Stimulated activated naive CD8-positive, alpha-beta T cell treated with anti-CD3 and anti-CD28 coated beads, Interleukin-15, amount 100 ng/mL, for 72 hours (primary cell): ENCODE measurements around the gene FAM53B.

Experiments
- ATAC-seq: fragments of 150-1000 bp; cut with Tn5 transposase; 2 replicates; pipeline ENCODE4 v1.10.0; 2021; ENCODE audit warnings: mild to moderate bottlenecking, moderate library complexity
- DNase-seq, 2 donors: peaks; one replicate each; pipeline ENCODE4 v3.0.0; 2021 to 2022
- H3K27ac Mint-ChIP-seq, 2 donors: one replicate each; pipeline ENCODE4 v1.8.0; 2022; ENCODE audit warnings: mild to moderate bottlenecking in 2 of 2, mixed read lengths in 2 of 2, moderate library complexity in 2 of 2
- H3K27me3 Mint-ChIP-seq: one replicate; pipeline ENCODE4 v1.8.0; 2022; ENCODE audit warnings: mixed read lengths
- H3K4me1 Mint-ChIP-seq: one replicate; pipeline ENCODE4 v1.8.0; 2022; ENCODE audit warnings: mild to moderate bottlenecking, mixed read lengths
- H3K4me3 Mint-ChIP-seq, 2 donors: one replicate each; pipeline ENCODE4 v1.8.0; 2022; ENCODE audit warnings: mild to moderate bottlenecking in 2 of 2, mixed read lengths in 2 of 2, moderate library complexity in 1 of 2
- H3K9me3 Mint-ChIP-seq, 2 donors: one replicate each; pipeline ENCODE4 v1.8.0; 2022; ENCODE audit warnings: mixed read lengths in 2 of 2

Gene FAM53B

DNA sequence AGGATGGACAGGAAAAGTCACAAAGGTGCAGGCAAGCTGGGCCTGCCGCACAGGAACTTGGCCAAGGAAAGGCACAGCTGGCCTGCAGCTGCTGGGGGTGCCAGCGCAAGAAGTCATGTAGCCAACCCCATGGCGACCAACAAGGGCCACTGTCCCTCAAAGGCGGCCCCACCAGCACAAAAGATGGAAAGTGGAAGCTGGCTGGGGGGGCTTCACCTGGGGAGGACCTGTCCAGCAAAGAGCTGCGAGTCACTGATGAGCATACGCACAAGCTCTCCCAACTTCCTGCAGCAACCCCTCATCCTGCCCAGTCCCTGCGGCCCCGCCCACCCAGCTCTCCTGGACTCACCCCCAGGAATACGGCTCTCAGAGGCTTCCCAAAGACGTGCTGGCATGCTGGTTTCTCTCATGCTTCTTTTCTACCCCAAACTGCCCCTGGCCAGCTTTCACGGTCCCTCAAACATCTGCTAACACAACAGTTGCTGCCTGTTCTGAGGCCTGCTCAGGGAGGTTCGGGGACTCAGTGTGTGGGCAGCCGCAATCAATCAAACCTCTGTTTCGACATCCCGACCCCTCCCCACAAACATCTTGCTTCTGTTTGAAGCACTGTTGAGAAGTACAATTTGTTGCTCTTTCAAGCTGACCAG, 67.6 kb downstream of the FAM53B start:
- DNase-seq (no peak), ATAC-seq (no peak)
- H3K27ac Mint-ChIP-seq: no peak overlapping the region
- no peak overlapping the region for H3K4me3 Mint-ChIP-seq
- no peaks in the 10 kb centered on the region for H3K27me3 Mint-ChIP-seq
- H3K4me1 Mint-ChIP-seq: peaks cover 95% of the 10 kb centered on the region
- no peaks in the 10 kb centered on the region for H3K9me3 Mint-ChIP-seq

DNA sequence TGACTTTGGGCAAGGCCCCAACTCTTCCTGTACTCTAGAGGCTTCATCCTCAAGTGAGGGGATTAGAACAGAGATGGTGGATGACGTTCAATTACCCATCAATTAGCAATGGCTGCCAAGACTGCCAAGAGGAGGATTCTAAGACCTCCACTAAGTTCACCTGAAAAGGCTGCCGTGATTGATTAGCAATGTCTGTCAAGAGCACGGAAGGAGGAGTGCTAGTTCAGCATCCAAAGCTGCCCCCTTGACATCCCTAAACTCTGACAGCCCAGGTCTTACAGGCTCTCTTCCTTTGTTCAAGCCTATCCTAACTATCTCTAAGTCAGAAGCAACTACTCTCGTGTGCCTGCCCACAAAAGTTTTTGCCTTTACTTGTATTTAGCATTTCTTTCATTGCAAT, 68.4 kb downstream of the FAM53B start:
- no peak for ATAC-seq
- H3K27ac Mint-ChIP-seq: peak overlapping the region in 1 of 2 donors; percentile 71

DNA sequence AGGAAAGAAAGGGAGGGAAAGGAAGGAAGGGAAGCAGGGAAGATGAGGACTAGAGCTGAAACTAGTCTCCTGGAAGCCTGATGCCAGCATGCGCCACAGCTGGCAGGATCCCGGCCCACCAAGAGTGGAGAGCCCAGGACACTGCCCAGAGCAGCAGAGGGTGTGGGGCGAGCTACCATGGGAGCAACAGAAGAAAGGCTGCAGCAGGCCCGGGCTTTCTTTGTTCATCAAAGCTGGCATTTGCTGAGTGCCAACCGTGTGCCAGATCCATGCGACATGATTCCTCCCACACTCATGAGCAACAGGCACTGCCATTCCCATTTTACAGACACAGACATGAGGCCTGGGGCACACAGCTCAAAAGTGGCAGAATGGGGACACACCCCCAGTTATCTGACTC, 68.9 kb downstream of the FAM53B start:
- Mint-ChIP-seq H3K27ac (peak overlapping the region in 1 of 2 donors; percentile 84), H3K4me1 (peaks cover 99% of the 10 kb centered on the region), H3K27me3 (no peaks in the 10 kb centered on the region), H3K9me3 (no peaks in the 10 kb centered on the region), H3K4me3 (no peak overlapping the region)
- DNase-seq (no peak), ATAC-seq (no peak)

More for the DNA sequence above, 68.4 kb downstream of the FAM53B start:
- Mint-ChIP-seq H3K4me3 (no peak overlapping the region), H3K9me3 (no peaks in the 10 kb centered on the region), H3K4me1 (peaks cover 99% of the 10 kb centered on the region), H3K27me3 (no peaks in the 10 kb centered on the region)
- DNase-seq: no peak

DNA sequence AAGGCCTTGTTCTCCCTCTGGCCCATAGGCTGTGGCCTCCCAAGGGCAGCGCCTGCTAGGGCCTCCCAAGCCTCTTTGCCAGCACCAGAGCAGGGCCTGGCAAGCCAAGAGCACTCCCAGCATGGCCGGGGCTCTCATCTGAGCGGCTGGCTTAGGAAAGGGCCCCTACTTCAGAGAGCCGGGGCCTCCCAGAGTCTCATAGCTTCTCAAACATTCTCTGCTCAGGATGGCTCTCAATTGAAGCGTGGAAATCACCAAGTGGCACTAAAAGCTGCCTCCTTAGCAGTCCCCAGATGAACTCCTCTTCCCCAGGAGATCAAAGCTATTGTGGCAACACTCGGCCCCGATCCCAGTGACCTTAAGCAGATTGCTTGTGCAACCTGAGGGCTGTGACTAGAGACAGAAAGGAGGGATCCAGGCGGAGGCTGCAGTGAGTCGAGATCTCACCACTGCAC, 69.4 kb downstream of the FAM53B start:
- Mint-ChIP-seq H3K9me3 (no peaks in the 10 kb centered on the region), H3K4me3 (no peak overlapping the region), H3K27me3 (no peaks in the 10 kb centered on the region), H3K27ac (peak overlapping the region in 1 of 2 donors; percentile 84), H3K4me1 (peaks cover 97% of the 10 kb centered on the region)
- ATAC-seq (no peak), DNase-seq (no peak)

DNA sequence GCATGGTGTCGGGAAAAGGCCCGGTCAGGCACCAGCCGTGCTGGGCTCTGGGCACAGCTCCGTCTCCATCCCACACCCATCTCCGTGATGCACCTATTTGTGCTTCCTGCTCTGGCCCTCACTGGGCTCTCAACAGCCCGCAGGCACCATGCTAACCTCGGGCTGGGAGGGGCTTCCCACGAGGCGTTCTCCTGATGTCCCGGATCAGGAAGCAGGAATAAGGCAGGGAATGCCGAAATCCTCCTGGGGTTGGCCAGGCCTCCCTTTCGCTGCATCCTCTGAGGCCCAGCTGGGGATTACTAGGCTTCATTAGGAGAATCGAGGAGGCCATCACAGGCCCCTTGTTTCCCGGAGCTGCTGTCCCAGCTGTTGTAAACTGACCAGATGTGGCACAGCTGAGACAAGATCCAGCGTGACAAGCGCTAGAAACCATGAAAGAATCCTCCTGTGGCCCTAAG, 72.0 kb downstream of the FAM53B start:
- H3K27me3 Mint-ChIP-seq: no peaks in the 10 kb centered on the region
- peaks cover 85% of the 10 kb centered on the region for H3K4me1 Mint-ChIP-seq
- DNase-seq: no peak
- H3K9me3 Mint-ChIP-seq: no peaks in the 10 kb centered on the region
- H3K4me3 Mint-ChIP-seq: peak overlapping the region; percentile 8 to 50
- H3K27ac Mint-ChIP-seq: peak overlapping the region in 1 of 2 donors; percentile 42
- peak; percentile 24 for ATAC-seq

DNA sequence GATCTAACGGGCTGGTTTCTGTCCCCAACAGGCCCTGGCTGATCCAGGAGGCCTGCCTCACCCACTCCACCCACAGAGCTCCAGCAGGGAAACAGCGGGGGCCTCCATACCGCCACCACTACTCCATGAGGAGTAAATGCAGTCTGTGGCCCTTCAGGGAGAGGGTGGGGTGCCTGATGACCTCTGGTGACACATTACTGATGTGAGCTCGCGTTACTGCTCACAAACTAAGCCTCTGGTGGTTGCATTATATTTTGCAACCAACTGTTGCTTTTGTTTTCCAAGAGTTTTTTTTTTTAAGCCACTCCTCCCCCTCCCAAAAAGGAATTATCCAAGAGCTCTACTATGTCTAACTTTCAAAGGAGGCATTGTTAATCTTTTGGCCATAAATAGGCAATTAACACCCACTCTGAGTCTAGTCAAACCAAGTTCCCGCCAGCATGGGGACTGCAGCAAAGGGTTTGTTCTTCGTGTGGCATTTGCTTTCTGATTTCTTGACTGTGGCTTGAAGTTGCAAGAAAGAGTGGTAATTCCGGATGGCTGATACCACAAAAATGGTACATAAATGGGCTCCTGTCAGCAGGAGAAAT, 72.6 kb downstream of the FAM53B start:
- Mint-ChIP-seq H3K4me3 (peak overlapping the region; percentile 39 to 50), H3K4me1 (peaks cover 79% of the 10 kb centered on the region), H3K27ac (peak overlapping the region in 1 of 2 donors; percentile 30), H3K9me3 (no peaks in the 10 kb centered on the region), H3K27me3 (no peaks in the 10 kb centered on the region)
- DNase-seq (peak in 1 of 2 donors; percentile 52), ATAC-seq (peak; percentile 75)

DNA sequence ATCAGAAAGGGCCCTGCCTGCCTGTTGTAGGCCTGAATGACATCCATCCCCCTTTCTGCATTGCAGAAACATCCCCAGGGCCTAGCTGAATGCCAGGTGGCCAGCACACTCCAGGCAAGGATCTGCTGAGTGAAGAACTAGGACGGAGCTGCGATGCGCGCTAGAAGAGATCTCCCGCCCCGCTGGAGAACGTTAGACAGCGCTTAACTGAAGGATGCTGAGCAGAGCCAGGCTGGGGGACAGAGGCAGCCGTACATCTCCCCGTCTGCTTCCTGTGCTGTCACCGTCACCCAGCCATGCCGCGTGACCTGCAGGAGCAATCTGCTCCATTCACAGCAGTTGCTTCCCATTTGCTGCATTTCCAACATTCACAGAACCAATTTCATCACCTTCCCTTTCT, 73.3 kb downstream of the FAM53B start:
- Mint-ChIP-seq H3K4me3 (peak overlapping the region in 1 of 2 donors; percentile 39), H3K27me3 (no peaks in the 10 kb centered on the region), H3K27ac (peak overlapping the region in 1 of 2 donors; percentile 59), H3K4me1 (peaks cover 72% of the 10 kb centered on the region), H3K9me3 (no peaks in the 10 kb centered on the region)
- DNase-seq (no peak), ATAC-seq (no peak)

DNA sequence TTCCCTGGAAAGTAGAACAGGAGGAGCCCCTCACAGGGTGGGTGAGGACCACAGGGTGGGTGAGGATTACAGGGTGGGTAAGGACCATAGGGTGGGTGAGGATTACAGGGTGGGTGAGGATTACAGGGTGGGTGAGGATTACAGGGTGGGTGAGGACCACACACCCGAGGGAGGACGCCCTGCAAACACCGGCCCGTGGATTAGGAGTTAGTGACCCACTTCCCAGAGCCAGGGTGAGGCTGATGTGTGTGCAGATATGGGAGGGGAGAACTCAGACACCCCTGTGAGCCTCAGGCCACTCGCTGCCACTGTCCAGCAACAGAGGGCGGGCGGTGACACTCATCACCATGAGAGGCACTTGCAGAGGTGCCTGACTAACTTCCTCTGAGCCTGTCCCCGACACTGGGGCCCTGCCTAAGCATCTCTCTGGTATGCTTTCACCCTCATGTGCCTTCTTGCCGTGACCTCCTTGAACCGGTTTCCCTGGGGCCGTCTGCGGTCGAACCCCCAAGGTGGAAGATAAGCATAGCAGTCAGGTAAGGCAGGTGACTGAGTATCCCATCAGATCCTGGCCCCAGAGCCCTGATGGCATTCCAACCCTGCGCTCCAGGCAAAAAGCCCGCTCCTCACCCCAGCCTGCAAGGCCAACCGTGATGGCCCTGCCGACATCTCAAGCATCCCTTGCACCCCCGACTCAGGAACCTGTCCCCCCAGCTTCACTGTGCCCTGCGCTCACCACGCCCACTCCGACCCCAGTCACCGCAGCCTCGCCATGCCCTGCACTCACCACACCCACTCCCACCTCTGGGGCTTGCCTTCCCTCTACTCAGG, 74.1 kb downstream of the FAM53B start:
- no peak for DNase-seq
- Mint-ChIP-seq H3K4me3 (no peak overlapping the region), H3K27ac (peak overlapping the region in 1 of 2 donors; percentile 29), H3K9me3 (no peaks in the 10 kb centered on the region), H3K27me3 (no peaks in the 10 kb centered on the region), H3K4me1 (peaks cover 69% of the 10 kb centered on the region)
- ATAC-seq: no peak

DNA sequence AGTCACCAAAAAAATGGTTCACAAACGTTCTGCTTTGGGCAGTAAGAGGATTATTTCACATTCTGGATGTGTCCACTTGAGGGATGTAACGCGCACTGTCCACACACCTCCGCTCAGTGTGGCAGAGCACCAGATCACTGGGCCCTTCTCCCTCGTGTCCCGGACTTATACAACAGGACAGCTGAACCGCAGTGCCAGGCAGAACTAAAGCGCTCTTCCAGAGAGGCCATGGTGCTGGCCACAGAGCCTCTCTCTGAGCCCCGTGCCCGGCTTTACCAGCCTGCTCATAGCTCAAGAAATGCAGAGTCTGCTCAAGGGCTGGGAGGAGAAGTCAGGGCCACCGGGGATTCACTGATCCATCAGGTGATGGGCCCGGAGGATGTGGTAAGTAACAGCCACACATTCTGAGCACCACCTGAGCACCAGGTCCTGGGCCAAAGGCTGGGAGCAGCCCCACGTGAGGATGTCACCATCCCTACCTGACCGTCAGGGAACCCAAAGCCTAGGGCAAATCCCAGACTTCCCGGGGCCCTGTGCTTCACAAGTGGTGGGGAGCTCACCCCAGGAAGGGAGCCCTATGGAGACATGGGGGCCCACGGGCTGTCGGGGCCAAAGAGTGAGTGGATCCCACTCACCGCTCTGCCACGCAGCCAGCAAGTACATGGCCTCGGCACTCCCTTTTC, 74.9 kb downstream of the FAM53B start:
- ATAC-seq: no peak
- Mint-ChIP-seq H3K9me3 (no peaks in the 10 kb centered on the region), H3K27ac (no peak overlapping the region), H3K4me3 (no peak overlapping the region), H3K27me3 (no peaks in the 10 kb centered on the region), H3K4me1 (peaks cover 63% of the 10 kb centered on the region)
- DNase-seq: no peak

DNA sequence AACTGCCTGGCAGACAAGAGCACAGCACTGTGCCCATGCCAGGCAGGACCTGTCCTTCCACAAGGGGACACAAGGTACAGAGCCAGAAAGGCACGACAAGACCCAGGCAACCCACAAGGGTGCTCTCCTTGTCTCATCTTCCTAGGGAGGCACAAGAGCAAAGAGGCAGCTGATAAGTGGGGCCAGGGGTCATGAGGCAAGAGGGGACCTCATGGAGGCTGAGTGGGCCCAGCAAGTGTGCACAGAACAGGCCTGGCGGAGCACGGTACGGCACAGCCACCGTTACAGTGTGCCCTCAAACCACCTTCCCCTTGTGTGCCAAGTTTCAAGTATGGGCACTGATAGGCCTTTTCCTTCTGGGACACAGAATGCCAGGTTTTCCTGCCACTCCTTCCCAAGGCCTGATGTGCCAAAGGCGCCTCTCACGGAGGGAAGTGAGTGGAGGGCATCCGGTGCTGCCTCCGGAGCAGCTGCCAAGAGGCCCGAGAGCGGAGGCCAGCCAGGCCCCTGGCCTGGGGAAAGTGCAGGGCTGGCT, 75.6 kb downstream of the FAM53B start:
- Mint-ChIP-seq H3K4me3 (no peak overlapping the region), H3K4me1 (peaks cover 56% of the 10 kb centered on the region)

DNA sequence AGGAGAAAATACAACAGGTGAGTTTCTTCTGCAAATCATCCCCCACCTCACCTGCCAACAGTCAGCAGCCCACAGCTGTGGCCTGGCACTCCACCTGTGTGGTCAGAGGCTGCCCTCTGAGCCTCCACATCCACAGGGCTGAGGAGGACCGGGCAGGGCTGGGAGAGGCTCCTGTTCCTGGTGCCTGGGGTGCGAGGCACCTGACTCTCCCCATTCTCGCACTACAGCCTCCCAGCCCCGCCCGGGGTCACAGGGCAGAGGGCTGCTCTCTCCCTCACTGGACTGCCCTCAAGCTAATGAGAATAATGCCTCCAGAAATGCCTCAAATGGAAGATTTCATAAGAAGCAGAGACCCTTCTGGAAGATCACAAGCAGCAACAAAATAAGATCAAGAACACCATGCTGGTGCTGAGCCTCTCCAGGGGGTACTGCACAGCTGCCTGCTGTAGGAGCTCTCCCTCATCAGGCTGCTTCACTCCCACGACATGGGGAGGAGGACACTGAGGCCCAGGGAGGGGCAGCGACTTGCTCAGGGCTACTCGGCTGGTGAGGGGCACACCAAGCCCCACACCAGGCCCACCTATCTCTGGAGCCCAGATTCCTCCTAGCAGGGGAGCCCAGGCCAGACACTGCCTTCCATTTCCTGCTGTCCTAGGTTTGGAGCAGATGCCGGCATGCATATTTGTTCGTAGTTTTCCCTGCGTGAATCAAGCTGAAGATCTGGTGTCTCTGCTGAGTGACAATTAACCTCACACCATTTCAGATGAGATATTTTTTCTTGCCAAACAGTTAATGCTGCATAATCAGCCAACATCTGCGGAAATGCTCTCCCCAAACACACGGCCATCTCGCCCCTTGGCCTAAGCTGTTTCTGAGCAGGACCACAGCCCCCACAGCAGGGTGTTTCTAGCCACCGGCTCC, 76.5 kb downstream of the FAM53B start:
- Mint-ChIP-seq H3K4me1 (peaks cover 47% of the 10 kb centered on the region), H3K9me3 (no peaks in the 10 kb centered on the region), H3K27me3 (no peaks in the 10 kb centered on the region)

More for the DNA sequence above, 75.6 kb downstream of the FAM53B start:
- ATAC-seq: no peak
- Mint-ChIP-seq H3K27ac (no peak overlapping the region), H3K9me3 (no peaks in the 10 kb centered on the region), H3K27me3 (no peaks in the 10 kb centered on the region)
- no peak for DNase-seq

DNA sequence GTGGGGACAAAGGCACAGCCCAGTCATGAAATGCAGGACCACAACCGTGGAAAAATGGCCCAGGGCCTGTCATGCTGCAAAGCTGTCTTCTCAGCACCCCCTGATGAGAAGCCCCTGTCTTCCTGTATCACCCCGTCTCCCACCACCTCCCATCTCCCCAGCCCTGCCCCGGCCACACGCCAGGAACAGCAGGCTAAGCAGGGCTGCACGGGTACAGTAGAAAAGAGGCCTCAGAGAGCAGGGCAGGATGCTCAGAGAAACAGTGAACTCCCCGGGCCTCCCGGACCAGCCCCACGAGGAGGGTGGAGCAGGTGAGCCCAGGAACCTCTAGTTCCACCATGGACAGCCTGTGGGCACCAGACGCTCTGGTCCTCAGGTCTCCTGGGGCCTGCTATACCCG, 77.7 kb downstream of the FAM53B start:
- H3K4me1 Mint-ChIP-seq: peaks cover 35% of the 10 kb centered on the region
- DNase-seq: no peak
- no peak for ATAC-seq

More for the DNA sequence above, 76.5 kb downstream of the FAM53B start:
- ATAC-seq (no peak), DNase-seq (no peak)
- no peak overlapping the region for H3K27ac Mint-ChIP-seq
- no peak overlapping the region for H3K4me3 Mint-ChIP-seq

DNA sequence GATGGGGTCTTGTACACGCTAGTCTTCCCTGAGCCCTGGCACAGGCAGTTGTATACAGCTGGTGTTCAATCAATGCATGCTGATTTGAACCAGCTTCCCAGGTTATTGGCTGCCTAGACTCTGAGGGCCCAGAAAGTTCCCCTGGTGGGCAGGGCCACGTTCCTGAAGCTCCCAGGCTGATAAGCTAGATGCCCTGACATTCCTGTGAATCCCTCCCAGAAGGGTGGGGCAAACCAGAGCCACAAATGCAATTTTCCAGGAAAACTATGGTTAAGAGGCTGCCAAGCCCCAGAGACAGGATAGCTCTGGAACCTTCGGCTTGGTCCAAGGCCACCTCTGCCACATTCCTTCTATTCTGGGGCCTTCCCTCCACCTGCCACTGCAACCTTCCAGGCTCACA, 78.2 kb downstream of the FAM53B start:
- DNase-seq (no peak), ATAC-seq (no peak)
- H3K27ac Mint-ChIP-seq: no peak overlapping the region
- no peak overlapping the region for H3K4me3 Mint-ChIP-seq
- no peaks in the 10 kb centered on the region for H3K27me3 Mint-ChIP-seq
- no peaks in the 10 kb centered on the region for H3K9me3 Mint-ChIP-seq
- H3K4me1 Mint-ChIP-seq: peaks cover 30% of the 10 kb centered on the region

More for the DNA sequence above, 77.7 kb downstream of the FAM53B start:
- Mint-ChIP-seq H3K9me3 (no peaks in the 10 kb centered on the region), H3K4me3 (no peak overlapping the region), H3K27me3 (no peaks in the 10 kb centered on the region), H3K27ac (peak overlapping the region in 1 of 2 donors; percentile 42)

DNA sequence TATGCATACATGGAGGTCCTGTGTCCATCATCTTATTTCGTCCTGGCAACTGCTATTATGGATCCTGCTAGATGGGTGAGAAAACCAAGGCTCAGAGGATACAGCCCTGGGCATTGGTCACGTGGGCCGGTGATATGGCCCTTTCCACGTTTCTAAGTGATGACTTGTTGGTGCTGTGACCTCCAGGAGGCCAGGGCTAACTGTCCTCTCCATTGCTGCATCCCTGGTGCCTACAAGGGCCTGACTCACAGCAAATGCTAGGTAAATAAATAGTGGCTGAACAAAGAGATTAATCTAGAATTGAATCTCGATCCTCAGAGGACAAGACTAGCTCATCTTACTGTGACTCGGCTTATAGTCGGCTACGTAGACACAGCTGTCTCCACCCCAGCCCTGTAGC, 78.6 kb downstream of the FAM53B start:
- Mint-ChIP-seq H3K4me1 (peaks cover 26% of the 10 kb centered on the region), H3K4me3 (no peak overlapping the region), H3K27me3 (no peaks in the 10 kb centered on the region), H3K9me3 (no peaks in the 10 kb centered on the region), H3K27ac (no peak overlapping the region)
- no peak for DNase-seq
- no peak for ATAC-seq
